HG03354 (cell line): Measurements from ENCODE around the gene TANC1.

Source experiments
- ATAC-seq: cut with Tn5 transposase; IDR thresholded peaks from one replicate; pipeline ENCODE4 v1.9.1; 2021; ENCODE audit warnings: mild to moderate bottlenecking; ENCODE audit not compliant: unreplicated experiment, poor library complexity, severe bottlenecking

The TANC1 gene

DNA sequence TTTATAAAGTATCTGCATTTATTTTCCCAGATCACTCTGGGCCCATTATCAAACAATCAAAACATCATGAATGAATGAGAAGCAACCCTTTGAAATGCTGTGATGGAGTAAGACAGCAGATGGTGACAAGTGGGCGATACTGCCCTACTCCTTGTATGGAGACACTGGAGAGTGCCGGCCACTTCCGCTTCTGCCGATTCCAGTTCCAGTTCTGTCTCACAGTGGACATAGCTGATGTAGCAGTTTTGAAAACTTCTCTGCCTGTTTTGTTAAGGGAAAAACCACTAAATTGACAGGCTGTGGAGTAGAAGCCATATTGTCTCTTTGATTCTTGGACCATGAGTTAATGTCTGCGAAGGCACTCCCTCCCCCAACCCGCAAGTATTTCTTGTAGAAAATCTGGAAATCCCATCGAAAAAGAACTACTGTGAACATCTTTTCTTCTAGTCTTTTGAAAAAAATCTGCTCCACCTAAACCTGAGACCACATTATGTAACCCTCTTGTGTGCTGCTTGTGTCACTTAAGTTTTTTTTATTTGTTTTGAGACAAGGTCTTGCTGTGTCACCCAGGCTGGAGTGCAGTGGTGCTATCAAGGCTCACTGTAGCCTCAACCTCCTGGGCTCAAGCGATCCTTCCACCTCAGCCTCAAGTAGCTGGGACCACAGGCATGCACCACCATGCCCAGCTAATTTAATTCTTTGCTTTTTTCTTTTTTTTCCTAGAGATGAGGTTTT, 133.5 kb downstream of the TANC1 start:
- no peak for ATAC-seq

DNA sequence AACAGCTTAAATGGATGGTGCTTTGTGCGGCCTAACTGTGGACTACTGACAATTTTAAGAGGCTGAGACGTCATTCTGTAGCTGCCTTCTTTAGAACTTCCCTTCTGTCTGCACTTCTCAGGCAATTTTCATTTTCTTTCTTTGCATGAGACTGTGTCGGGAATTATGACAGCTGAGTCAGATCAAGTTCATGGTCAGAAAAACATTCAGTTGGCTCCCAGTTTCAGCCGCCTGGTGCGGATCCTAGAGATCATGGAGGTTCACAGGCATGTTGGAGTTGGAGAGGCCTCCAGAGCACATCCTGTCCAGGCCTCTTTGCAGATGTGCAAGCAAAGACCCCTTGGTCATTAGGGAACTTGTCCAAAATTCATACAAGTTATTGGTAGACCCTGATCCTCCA, 135.0 kb downstream of the TANC1 start:
- no peak for ATAC-seq

DNA sequence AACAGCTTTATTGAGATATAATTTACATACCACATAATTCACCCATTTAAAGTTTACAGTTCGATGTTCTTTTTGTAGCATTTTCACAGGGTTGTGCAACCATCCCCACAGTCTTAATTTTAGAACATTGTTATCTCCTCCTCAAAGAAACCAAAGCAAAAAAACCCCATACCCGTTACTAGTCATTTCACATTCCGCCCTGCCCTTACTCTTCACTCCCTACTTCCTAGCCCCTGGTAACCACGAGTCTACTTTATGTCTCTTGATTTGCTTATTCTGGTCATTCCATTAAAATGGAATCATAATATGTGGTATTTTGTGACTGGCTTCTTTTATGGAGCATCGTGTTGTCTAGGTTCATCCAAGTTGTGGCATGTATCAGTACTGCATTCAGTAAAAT, 137.7 kb downstream of the TANC1 start:
- ATAC-seq = no peak

DNA sequence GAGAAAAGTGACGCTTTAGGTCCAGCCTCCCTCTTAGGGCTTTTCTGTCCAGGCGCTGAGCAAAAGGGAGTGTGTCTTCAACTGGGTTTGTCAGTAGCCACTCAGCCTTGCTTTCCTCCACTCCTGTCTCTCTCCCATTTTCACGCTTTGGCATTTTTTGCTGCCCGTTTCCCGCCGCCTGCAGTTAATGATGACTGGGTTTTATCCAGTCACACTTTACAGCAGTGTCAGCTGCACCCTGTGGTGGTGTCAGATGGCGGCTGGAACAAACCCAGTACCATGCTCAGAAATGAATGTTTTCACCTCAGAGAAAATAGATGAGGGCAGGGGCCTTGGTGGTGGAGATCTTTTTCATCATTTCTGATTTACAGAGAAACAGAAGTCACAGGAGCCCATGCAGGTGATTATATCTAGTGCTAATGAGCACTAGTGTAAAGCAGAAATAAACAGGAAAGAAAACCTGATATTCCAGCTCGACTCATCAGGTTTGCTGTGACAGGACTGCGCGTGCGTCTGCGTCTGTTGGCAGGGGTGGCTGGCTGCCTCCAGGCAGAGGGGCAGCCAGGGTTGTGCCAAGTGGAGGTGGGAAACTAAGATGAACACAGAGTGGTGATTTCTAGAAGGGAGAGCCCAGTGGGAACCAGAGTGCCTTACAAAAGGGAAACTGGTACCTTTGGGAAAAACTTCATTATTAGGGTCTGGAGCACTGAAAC, 139.9 kb downstream of the TANC1 start:
- ATAC-seq = no peak

DNA sequence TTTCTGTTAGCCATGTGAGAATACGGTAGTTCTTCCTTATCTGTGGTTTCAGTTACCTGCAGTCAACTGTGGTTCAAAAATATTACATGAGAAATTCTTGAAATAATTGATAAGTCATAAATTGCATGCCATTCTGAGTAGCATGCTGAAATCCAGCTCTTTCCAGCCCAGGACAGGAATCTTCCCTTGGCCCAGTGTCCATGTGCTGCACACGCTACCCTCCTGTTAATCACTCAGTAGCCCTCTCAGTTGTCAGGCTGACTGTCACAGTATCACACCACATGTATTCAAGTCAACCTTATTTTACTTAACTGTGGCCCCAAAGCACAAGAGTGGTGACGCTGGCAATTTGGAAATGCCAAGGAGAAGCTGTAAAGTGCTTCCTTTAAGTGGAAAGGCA, 141.1 kb downstream of the TANC1 start:
- ATAC-seq = no peak

DNA sequence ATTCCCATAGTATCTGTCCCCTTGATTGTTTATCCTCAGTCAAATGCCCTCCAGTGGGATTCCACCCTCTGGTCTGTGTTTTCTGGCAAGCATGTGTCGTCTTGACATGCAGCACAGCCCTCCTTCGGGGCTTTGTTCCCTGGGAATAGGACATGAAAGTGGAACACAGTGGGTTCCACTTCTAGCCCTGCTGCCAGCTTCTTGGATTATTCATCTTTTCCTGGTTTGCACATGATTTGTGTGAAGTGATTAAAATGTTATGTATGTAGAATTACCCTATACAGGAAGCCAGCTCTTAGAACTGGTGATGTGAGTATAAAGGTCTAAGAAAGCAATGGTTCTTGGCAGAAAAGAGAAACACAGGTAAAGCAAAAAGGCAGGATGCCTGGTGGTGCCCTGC, 142.3 kb downstream of the TANC1 start:
- no peak for ATAC-seq

DNA sequence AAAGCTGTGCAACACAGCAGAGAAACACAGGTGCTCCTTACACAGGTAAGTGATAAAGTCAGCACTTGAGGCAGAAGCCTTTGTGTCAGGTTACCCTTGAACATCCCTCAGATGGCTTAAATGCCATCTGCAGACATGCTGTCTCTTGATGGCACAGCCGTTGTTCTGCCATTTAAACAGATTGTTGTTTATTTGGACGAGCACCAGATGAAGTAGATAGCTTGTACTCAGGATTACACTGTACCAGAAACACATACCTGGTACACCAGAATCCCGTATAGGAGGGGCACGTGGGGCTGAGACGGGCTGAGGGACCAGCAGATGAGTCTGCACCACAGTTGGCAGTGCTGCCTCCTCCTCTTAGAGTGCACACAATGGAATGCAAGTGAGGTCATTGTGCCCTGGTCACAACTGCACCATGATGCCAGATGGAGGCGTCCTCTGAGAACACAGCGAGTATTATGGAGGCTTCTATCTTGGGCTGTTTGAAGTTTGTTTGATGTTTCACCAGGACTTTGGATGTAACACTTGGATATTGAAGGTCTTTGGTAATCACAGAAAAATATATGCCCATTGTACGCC, 143.0 kb downstream of the TANC1 start:
- no peak for ATAC-seq

DNA sequence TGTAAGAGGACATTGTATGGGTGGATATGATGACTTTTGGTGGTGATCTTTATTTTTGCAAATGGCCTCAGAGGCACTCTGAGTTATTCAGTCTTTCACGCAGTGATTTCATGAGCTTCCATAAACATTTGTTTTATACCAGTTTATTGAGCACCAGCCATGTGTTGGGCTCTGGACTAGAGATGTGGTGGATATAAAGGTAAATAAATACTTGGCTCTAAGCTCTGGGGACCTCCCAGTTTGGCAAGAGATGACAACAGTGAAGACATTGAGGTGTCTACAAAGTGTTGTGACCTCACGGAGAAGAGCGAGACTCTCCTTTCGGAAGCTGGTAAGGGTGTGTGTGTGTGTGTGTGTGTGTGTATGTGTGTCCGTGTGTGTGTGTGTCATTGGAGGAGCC, 146.4 kb downstream of the TANC1 start:
- ATAC-seq = no peak

DNA sequence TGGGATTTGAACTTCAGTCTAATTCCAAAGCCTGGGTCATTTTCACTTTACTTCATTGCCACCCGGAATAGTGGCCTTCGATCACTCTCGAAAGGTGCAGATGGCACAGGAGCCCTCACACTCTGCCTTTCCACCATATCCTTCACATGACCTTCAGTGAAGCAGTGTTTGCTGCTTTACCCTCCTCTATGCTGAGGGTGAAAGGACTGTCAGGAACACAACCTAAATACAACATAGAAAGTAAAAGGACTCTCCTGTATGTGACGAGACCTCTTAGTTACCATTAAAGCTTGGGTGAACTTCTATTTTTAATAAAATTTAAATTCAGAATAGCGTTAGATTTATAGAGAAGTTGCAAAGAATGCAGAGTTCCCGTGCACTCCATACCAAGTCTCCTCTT, 148.5 kb downstream of the TANC1 start:
- no peak for ATAC-seq

DNA sequence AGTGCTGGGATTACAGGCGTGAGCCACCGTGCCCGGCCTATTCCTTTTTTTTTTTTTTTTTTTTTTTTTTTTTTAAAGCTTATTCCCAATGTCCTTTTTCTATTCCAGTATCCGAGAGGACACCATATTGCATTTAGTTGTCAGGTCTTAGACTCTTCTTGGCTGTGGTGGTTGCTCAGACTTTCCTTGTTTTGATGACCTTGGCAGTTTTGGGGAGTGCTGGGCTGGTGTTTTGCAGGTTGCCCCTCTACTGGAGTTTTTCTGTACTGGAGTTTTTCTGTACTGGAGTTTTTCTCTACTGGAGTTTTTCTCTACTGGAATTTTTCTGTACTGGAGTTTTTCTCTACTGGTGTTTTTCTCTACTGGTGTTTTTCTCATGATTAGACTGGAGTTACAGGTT, 149.2 kb downstream of the TANC1 start:
- ATAC-seq = no peak

DNA sequence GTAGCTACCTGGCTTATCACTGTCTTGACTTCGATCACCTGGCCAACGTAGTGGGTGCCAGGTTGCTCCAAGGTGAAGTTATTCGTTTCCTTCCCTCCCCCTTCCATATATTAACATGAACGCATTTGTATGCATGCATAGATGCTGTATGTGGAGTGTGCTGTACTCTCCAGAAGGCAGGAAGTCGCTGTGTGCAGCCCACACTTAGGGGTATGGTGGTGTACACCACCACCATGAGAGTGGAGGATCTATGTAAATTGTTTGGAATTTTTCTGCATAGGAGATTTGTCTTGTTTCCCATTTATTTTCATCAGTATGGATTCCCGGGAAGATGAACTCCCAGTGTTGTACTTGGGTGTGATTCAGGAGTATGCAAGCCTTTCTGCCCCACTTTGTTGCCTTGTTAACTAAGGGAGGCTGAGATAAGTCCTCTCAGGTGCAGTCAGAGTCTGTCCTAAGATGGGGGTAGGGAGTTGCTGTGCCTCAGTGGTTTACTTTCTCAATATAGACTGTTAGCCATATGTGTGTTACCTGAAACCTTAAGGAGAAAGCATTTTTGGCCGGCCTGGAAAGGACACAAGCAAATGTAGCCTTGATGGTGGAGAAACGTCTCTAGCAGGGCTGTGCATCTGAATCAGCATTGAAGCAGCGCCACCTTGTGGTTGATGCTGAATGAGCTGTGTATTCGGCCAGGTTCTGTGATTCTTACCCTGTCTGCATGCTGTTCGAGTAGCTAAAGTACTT, 149.8 kb downstream of the TANC1 start:
- ATAC-seq = peak; percentile 94

DNA sequence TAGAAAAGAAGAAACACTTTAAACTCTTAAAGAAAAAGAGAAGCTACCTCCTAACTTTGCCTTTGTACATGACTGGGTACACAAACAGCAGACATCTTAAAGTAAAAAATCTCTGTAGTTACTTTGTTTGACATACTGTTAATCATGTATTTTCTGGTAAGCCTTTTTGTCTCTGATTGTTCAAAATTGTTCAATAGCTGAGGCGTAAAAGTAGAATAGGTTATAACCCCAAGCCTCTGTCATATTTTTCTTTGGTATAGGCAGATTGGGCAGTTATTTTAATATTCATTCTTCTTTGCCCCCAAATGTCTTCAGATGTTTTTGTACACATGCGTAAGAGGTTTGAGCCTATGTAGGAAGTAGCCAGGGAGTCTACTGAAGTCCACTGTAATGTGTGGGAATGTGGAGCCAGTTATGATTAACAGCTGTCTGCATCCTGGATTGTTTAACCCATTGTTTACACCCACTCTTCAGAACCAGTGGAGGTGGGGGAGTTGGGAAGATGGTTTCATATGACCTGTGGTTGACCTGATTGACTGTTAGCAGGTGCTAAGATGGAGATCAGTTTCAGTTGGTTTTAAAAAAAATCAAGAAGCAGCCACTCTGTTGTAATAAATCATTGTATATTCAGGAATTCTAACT, 150.5 kb downstream of the TANC1 start:
- ATAC-seq = no peak

DNA sequence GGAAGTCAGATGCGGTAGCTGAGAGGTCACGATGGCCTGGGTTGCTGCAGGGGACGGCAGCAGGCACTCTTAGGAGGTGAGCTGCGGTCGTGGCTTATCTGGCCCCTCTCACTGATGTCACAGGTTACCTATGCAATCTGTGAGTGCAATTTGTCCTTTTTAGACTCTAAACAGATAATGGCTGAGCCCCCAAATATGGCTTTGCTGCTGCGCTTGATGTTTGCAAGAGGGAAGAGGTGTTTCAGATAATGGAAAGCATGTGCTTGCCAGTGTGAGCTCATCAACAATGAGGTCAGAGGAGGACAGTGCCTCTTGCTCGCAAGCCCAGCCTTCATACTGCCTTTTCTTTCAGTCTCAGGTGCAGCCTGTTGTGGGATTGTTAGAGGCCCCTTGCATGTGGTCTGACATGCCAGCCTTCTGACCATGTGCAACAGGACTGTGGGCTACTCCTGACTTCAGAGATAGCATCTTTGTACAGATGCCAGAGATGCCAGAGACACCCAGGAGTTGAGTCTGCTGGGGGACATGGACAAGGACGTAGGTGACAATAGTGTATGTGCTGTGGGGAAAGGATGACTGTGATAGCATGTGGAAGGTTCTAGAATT, 151.3 kb downstream of the TANC1 start:
- no peak for ATAC-seq

DNA sequence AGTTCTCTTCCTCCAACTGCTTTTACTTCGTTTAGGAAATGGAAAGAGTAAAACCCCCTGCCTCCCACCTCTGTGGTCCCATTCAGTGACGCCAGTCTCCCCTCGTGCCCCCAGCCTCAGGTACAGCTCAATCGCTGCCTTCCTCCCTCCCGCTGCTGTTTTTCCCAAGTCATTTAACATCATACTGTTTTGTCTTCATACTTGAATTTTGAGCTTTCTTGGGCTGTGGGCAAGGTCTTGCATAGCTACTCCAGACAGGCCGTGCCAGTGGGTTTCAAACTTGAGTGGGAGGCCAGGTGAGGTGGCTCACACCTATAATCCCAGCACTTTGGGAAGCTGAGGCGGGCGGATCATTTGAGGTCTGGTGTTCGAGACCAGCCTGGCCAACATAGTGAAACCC, 155.3 kb downstream of the TANC1 start:
- no peak for ATAC-seq

DNA sequence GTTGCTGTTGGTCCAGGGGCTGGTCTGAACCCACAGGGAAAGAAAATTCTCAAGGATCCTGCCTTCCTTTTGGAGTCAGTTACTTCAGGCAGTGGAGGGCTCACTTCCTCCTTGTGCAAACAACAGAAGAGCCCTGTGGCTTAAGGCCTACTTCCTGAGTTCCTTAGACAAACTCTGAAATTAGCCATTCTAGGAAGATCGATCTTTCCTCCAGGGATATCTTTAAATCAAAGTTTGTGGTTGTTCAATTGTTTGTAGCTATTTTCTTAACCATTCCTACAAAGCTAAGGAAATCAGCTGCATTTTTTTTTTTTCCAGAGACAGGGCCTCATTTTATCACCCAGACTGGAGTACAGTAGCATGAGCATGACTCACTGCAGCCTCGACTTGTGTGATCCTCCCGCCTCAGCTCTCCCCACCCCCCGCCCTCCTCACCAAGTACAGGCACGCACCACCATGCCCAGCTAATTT, 156.0 kb downstream of the TANC1 start:
- ATAC-seq = no peak

DNA sequence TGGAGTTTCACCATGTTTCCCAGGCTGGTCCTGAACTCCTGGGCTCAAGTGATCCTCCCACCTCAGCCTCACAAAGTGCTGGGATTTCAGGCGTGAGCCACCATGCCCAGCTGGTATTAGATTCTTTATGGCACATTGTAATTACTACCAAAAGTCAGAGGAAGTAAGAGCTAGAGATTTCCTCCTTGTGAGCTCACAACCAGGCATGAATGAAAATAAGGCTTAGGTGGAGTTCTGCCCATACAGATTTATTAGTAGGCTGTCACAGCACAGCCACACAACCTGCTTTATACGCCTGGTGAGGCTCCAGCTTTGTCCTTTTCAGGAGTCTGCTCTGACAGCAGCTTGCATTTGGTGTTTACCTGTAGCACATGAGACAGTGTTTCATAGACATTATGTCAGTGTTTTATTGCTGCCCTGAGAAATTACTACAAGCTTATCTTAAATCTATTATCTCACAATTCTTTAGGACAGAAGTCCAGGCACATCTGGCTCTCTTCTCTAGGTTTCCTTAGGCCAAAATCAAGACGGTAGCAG, 156.6 kb downstream of the TANC1 start:
- no peak for ATAC-seq

DNA sequence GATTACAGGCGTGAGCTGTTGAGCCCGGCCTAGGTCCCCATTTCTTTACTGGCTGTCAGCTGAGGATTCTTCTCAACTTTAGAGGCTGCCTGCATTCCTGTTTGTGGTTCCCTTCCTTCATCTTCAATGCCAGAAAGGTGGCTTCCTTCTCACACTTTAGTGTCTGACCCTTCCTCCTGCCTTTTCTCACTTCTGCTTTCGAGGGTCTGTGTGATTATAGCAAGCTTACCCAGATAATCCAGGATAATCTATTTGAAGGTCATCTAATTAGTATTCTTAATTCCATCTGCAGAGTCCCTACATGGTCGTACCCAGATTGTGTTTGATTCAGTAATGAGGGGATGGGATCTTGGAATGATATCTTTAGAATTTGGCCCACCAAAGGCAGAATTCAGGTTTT, 157.4 kb downstream of the TANC1 start:
- ATAC-seq = no peak

DNA sequence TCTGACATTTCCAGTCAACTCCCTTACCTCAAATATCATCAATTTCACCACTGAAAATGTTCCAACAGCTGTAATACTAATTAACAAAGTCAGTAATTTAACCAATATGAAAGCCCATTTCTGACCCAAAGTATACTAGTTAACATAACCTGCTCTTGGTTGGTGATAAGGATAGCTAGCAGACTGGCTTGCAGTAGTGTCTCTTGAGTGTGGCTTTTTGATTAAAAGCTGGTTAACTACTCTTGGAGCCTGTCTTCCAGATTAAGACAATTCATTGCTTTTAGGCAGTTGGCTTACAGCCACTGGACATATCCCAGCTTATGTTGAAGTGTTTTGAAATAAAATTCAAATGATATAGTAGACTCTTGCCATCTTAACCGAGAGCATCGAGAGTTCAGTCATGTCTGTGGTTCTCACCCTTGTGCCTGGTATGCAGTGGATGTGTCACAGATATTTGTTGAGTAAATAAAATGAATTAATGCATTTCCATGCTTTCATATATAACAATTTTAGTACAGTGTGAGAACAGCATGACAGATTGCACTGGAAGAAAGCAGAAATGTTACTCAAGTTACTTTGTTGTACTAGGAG, 158.1 kb downstream of the TANC1 start:
- ATAC-seq = no peak

DNA sequence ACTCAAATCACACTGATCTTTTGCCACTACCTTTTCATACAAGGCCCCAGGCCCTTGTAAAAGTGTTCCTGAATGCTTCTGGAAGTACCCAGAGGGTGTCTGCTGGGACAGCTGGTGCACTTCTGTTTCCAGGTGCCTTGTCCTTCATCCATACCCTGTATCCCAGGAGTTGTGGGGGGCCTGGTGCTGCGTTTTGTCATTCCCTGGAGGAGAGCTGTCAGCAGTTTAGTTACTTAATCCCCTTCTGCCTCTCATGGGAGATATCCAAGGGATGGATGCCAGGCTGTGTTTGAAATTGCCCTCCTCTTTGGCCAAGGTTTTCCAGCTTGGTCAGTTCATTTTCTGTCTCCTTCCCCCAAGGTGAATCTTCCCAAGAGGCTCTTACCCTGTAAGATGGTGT, 159.8 kb downstream of the TANC1 start:
- no peak for ATAC-seq
